HG03575 (cell line): ENCODE measurements around the gene C5orf22.
"Not testable (repeated sequence)": the region's sequence is repeated elsewhere in the genome, so short reads cannot be mapped to it uniquely, and the experiment has no call there.

Experiments used
- ATAC-seq: cut with Tn5 transposase; IDR thresholded peaks from one replicate; pipeline ENCODE4 v1.9.1; 2021; ENCODE audit not compliant: unreplicated experiment, insufficient number of reproducible peaks, low FRiP score; ENCODE audit errors: extremely low read depth

C5orf22 gene

GRCh38 chr5:31549114-31549513 is 17.0 kb downstream of the C5orf22 start:
- not testable (repeated sequence) for ATAC-seq

- ATAC-seq, result no peak
Measured at GRCh38 chr5:31551878-31552277, 19.8 kb downstream of the C5orf22 start.

DNA sequence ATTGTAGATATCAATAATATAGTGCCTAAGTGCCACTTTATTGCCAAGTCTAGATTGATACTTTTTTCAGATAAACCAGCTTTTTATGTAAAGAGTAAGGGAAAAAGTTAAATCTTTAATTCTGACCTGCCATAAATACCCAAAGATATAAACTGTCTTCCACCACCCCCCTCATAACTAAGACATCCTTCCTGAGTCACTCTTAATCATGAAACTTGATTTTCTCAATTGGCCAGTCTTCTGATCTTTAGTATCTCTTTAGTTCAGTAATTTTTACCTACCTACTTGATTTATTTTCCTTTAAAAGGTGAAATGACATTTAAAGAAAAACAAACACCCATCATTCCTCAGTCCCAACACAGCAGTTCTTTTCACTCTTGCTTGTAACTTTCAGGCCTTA is 21.8 kb downstream of the C5orf22 start:
- ATAC-seq, result no peak

GRCh38 chr5:31554552-31554951 is 22.5 kb downstream of the C5orf22 start:
- ATAC-seq, result no peak

GRCh38 chr5:31556461-31556860 is 24.4 kb downstream of the C5orf22 start:
- ATAC-seq, result no peak

DNA sequence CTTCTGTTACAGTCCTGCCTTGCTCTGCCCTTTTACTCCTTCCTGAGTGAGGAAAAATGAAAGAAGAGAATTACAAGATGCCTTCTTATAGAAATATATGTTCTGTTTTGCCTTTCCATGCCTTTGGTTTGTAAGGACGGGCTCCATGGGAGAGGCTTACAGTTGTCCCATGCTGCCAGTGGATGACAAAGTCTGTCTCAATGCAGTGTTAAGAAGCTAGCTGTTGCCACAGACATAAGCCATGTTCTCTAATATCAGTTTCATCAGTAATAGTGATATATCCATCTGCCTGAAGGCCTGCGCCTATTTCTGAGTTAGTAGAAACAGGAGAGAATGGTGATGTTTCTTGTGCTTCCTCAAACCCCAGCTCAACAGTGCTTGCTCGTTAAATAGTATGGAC is 27.8 kb downstream of the C5orf22 start:
- ATAC-seq, result no peak

GRCh38 chr5:31561946-31562345 is 29.8 kb downstream of the C5orf22 start:
- ATAC-seq, result no peak

GRCh38 chr5:31563216-31563615 is 31.1 kb downstream of the C5orf22 start:
- no peak for ATAC-seq

GRCh38 chr5:31566362-31566761 is 34.3 kb downstream of the C5orf22 start:
- ATAC-seq, result not testable (repeated sequence)

DNA sequence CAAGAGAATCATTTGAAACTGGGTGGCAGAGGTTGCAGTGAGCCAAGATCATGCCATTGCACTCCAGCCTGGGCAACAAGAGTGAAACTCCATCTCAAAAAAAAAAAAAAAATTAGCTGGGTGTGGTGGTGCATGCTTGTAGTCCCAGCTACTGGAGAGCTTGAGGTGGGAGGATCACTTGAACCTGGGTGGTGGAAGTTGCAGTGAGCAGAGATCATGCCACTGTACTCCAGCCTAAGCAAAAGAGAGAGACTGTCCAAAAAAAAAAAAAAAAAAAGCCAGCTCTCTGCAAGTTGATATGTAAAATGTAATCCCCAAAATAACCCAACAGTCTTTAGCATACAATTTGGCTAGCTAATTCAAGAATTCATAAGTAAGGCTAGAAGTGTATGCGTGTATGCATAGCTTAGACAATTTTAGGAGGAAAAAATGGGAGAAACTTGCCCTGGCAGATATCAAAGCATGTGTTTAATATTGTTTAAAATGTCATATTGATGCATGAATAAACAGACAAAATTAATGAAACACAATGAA is 36.3 kb downstream of the C5orf22 start:
- ATAC-seq, result no peak

DNA sequence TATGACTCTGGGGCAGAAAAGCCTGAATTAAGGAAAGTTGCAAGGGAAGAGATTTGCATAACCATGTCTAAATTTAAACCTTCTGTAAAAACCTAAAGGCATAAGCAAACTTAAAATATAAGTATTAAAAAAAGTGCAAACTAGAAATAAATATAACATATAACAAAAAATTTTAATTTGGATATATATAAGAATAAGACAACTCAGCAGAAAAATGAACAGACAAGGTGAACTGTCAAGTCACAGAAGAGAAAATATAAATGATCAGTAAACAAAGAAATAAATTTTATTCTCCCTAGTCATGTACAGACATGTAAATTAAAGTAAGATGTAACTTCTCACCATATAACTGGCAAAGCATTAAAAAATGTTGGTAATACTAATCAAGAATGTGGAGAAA is 37.0 kb downstream of the C5orf22 start:
- ATAC-seq, result no peak

- no peak for ATAC-seq
Measured at GRCh38 chr5:31573494-31574142, 41.5 kb downstream of the C5orf22 start.

- no peak for ATAC-seq
Measured at GRCh38 chr5:31574772-31575171, 42.7 kb downstream of the C5orf22 start.

DNA sequence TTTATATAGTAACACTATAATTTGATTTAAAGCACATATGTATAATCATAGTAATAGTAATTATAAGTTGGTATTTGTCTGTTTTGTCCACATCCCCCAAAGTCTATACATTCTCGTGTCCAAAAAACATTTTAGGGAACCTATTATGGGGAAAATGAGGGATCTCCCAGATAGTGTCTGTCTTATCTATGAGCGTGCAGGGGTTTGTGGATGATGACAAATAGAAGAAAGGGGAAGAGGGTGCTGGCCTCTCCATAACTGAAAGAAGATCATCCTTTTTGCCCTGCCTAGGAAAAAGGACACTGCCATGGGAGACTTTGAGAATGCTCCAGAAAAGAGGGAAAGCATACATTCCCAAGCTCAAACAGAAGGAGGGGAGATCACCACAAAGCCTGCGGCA is 45.3 kb downstream of the C5orf22 start:
- no peak for ATAC-seq

GRCh38 chr5:31579558-31579957 is 47.5 kb downstream of the C5orf22 start:
- no peak for ATAC-seq

GRCh38 chr5:31581498-31582099 is 49.5 kb downstream of the C5orf22 start:
- ATAC-seq, result no peak

DNA sequence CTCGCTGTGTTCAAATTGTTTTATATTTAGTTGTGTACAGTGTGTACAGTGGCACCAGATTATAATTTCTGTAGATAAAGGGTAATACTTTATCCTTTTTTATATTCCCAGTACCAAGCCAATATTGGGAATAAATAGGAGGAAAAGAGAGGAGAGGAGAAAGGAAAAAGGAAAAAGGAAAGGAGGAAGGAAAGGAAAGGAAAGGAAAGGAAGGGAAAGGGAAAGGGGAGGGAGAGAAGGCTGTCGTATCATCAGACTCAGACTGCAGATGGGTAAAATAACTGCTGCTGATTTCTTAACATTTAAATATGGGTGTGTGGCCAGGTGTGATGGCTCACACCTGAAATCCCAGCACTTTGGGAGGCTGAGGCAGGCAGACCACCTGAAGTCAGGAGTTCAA is 51.0 kb downstream of the C5orf22 start:
- ATAC-seq, result no peak

DNA sequence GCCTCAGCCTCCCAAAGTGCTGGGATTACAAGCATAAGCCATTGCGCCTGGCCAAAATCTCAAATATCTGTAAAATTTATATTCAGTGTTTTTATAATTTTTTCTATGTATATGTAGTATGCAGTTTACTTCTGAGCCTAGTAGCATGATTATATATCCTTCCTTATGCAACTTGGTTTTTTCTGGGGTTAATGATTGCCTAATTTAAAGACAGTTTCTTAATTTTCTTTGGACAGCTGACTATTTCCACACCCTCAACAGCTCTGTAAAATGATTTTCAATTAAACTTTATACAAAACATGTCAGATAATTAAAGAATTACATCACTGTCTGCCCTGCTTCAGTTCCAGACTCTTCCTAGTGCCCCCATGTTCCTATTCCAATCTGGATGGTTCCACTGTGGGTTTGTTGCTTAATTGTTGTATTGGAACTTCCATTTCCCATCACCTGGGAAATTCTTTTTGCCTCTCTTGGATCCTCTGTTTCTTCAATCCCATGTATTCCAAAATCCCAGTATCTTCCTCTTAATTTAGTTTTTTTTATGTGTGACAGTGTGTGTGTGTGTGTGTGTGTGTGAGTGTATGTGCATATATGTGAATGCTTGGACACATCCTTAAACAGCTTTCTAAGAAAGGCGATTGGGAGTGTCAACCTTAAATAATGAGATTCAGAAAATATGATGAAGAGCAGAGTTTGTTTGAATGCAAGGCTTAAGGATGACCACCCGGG is 53.2 kb downstream of the C5orf22 start:
- ATAC-seq, result no peak

- no peak for ATAC-seq
Measured at GRCh38 chr5:31585895-31586270, 53.8 kb downstream of the C5orf22 start.

DNA sequence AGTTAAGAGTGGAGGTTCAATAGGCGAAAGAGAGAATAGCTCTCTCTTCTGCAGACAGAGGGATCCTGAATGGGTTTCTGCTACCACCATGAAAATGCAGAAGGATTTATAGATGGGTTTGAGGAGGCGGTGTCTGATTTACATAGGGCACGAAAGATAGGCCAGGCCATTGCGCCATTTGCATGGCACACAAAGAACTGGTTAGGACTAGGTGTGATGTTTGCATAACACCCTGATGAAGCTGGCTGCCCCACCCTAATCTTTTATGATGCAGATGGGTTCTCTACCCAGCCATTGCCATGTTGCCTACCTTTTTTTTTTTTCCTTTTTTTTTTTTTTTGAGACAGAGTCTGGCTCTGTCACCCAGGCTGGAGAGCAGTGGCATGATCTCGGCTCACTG is 55.4 kb downstream of the C5orf22 start:
- no peak for ATAC-seq
